Measurements from ENCODE around the gene INTS13. TPM values are rescaled to one million over a fixed set of nuclear protein-coding genes. Genes with fewer than 3 reads are reported as not detected.

INTS13 gene
- total and polyA plus RNA-seq, 2 of the 13 experiments (the other 11 are each of a cell fraction or from before 2014, with no cell fraction given): 16.3 to 43.7 TPM

DNA sequence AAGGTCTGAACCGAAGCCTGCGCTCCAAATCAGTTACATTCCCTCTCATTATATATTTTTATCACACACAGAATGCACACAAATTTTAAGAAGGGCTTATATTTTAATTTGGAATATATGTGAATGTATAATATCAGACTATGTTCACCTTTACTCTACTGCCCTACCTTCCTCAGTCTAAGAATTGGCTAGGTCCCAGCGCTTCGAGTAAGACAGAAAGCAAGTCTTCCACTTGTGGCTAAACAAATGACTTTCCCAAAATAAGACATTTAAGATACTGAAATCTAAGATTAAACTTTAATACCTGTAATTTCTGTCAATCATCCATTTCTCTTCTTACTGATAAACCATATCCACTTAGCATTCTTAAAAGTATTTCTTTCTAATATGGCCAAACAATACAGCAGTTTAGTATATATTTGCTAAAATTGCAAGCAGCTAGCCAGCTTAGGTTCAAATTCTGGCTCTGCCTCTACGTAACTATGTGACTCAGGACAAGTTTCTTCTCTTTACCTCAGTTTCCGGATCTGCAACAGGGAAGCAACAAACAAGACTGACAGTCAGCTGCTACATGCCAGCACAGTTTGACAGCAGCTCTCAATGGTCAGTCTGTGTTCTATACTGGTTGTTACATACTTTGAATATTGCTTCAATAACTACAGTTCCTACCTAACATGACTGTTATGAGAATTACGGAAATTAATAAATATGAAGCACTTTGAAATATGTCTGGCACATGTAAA lies 2.0 kb downstream of the INTS13 start (continued):
- TF ChIP-seq, protein P1, sequence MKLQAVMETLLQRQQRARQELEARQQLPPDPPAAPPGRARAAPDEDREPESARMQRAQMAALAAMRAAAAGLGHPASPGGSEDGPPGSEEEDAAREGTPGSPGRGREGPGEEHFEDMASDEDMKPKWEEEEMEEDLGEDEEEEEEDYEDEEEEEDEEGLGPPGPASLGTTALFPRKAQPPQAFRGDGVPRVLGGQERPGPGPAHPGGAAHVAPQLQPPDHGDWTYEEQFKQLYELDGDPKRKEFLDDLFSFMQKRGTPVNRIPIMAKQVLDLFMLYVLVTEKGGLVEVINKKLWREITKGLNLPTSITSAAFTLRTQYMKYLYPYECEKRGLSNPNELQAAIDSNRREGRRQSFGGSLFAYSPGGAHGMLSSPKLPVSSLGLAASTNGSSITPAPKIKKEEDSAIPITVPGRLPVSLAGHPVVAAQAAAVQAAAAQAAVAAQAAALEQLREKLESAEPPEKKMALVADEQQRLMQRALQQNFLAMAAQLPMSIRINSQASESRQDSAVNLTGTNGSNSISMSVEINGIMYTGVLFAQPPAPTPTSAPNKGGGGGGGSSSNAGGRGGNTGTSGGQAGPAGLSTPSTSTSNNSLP (IDR thresholded peaks at IDR 0.05; ENCODE audit: low read depth, low read length): no peak
- TF ChIP-seq ZBTB21 (CRISPR knock-in tag; IDR thresholded peaks at IDR 0.05) (no peak), FOXA1 (IDR thresholded peaks at IDR 0.05) (no peak), FOXA1 (CRISPR knock-in tag; IDR thresholded peaks at IDR 0.05) (no peak), RORA (CRISPR knock-in tag; IDR thresholded peaks at IDR 0.05) (no peak), SAP130 (CRISPR knock-in tag; IDR thresholded peaks at IDR 0.05; ENCODE audit: low read depth) (peak; percentile 63), ZC3H4 (CRISPR knock-in tag; IDR thresholded peaks at IDR 0.05; ENCODE audit: borderline replicate concordance) (no peak), ZNF737 (CRISPR knock-in tag; IDR thresholded peaks at IDR 0.05; ENCODE audit: borderline replicate concordance) (no peak), TARDBP (CRISPR knock-in tag; IDR thresholded peaks at IDR 0.05) (no peak)
- TF ChIP-seq, protein P2, sequence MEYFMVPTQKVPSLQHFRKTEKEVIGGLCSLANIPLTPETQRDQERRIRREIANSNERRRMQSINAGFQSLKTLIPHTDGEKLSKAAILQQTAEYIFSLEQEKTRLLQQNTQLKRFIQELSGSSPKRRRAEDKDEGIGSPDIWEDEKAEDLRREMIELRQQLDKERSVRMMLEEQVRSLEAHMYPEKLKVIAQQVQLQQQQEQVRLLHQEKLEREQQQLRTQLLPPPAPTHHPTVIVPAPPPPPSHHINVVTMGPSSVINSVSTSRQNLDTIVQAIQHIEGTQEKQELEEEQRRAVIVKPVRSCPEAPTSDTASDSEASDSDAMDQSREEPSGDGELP (IDR thresholded peaks at IDR 0.05; ENCODE audit: borderline replicate concordance, low read depth): peak; percentile 67; the same call in 1 of the 2 replicates

DNA sequence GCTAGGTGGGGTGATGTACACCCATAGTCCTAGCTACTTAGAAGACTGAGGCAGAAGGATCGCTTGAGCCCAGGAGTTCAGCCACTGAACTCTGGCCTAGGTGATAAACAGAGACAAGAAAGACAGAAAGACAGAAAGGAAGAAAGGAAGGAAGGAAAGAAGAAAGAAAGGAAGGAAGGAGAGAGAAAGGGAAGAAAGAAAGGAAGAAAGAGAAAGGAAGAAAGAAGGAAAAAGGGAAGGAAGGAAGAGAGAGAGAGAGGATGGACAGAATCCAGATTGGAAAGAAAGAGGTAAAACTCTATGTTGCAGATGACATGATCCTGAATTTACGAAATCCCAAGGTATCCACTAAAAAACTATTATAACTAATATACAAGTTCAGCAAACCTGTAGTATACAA lies 8.2 kb downstream of the INTS13 start:
- Histone ChIP-seq H3K4me2 (ENCODE audit: low read depth, low read length) (no peak overlapping the region), H3K4me1 (ENCODE audit: insufficient read depth, low read length) (peaks cover 2% of the 10 kb centered on the region; the same call in 1 of the 2 replicates), H3K36me3 (replicated peaks in 1 of 2; ENCODE audit: control insufficient read depth in 1 of 2, insufficient read depth in 2 of 2, low read length in 2 of 2) (peaks cover 6 to 47% of the 10 kb centered on the region in 2 experiments), H3K9ac (ENCODE audit: insufficient read depth, low read depth, low read length) (no peak overlapping the region), H2AFZ (ENCODE audit: low read length) (no peak overlapping the region), H3K4me3 (replicated peaks in 1 of 3; ENCODE audit: insufficient read depth in 1 of 3, low read depth in 2 of 3, low read length in 3 of 3) (no peak overlapping the region), H4K20me1 (ENCODE audit: insufficient read depth, low read length) (no peaks in the 10 kb centered on the region), H3K27me3 (ENCODE audit: control insufficient read depth in 1 of 2, insufficient read depth in 2 of 2, low read length in 2 of 2) (no peaks in the 10 kb centered on the region; a peak in 1 of 5 replicates), H3K9me3 (ENCODE audit: low read length) (no peaks in the 10 kb centered on the region), H3K79me2 (ENCODE audit: insufficient read depth, low read length) (peaks cover 5% of the 10 kb centered on the region), H3K27ac (ENCODE audit: extremely low read length, insufficient read depth, low read length) (no peak overlapping the region)
- intact Hi-C loops (cut with micrococcal nuclease; ENCODE audit: unreplicated experiment): no loop called here
- DNase-seq (ENCODE audit: low spot score) (no peak), FAIRE-seq (no peak), ATAC-seq (no peak)
- ChIA-PET POLR2A (no interaction called here), CTCF (ENCODE audit: low intra/inter-chr PET ratio, low total read pairs) (no interaction called here)
- in situ Hi-C loops (cut with HindIII; ENCODE audit: extremely low pct_ligation_motif_present, low pct_unique_long_range_greater_than_20kb): no loop called here
- no peak for TF ChIP-seq ZNF550 (CRISPR knock-in tag; IDR thresholded peaks at IDR 0.05; ENCODE audit: borderline replicate concordance)
- TF ChIP-seq, protein P3, sequence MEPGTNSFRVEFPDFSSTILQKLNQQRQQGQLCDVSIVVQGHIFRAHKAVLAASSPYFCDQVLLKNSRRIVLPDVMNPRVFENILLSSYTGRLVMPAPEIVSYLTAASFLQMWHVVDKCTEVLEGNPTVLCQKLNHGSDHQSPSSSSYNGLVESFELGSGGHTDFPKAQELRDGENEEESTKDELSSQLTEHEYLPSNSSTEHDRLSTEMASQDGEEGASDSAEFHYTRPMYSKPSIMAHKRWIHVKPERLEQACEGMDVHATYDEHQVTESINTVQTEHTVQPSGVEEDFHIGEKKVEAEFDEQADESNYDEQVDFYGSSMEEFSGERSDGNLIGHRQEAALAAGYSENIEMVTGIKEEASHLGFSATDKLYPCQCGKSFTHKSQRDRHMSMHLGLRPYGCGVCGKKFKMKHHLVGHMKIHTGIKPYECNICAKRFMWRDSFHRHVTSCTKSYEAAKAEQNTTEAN (CRISPR knock-in tag; conservative IDR thresholded peaks at IDR 0.05): no peak
- no peak for TF ChIP-seq SOX13 (IDR thresholded peaks at IDR 0.05)
- TF ChIP-seq SOX13 (CRISPR knock-in tag; conservative IDR thresholded peaks at IDR 0.05 in 1 of 2, IDR thresholded peaks at IDR 0.05 in 1 of 2): no peak
- WGBS (ENCODE audit: low lambda C conversion rate): 96% methylated on average over 2 of the region's 2 CpGs
- no TSS peak for BruUV-seq (replicated peaks)

Data from HepG2 (cell line).